Transverse colon (tissue), 4 donors: ENCODE measurements around the gene RASSF1. TPM values are rescaled to one million over a fixed set of nuclear protein-coding genes. Genes with fewer than 3 reads are reported as not detected.

Source experiments
- DNase-seq: peaks from one replicate; pipeline ENCODE4 v3.0.0-alpha.2; 2019
- H3K27ac ChIP-seq, 4 donors: fragments of 200-600 bp; sonication (generic); 2 replicates each; pipeline ENCODE4 v1.5.1; 2016 to 2018; ENCODE audit warnings: inconsistent platforms in 4 of 4
- H3K27me3 ChIP-seq: fragments of 200-600 bp; sonication (generic); 2 replicates; pipeline ENCODE4 v1.5.1; 2017; ENCODE audit warnings: inconsistent platforms
- H3K36me3 ChIP-seq, 4 donors: fragments of 200-600 bp; sonication (generic); 2 replicates each; pipeline ENCODE4 v1.5.1; 2017 to 2019; ENCODE audit warnings: inconsistent platforms in 4 of 4
- H3K4me1 ChIP-seq, 4 donors: fragments of 200-600 bp; sonication (generic); 2 replicates each; pipeline ENCODE4 v1.5.1; 2017 to 2020; ENCODE audit warnings: inconsistent platforms in 4 of 4
- H3K4me3 ChIP-seq, 4 donors: fragments of 200-600 bp; sonication (generic); 1 replicate in 1 of 4; 2 replicates in 3 of 4; pipeline versions ENCODE4 v1.5.1 to v1.6.1; 2017 to 2019; ENCODE audit warnings: inconsistent platforms in 4 of 4
- H3K9me3 ChIP-seq, 2 donors: fragments of 200-600 bp; sonication (generic); 2 replicates each; pipeline ENCODE4 v1.5.1; 2017 to 2019; ENCODE audit warnings: inconsistent platforms in 2 of 2
- EP300 ChIP-seq: sonication (generic); formaldehyde crosslinking; IDR thresholded peaks from one replicate; pipeline ENCODE4 v1.6.1; 2017; ENCODE audit warnings: antibody characterized with exemption, low read depth
- POLR2A ChIP-seq: fragments of 450-650 bp; IDR thresholded peaks from one replicate; pipeline ENCODE4 v1.6.1; 2016; ENCODE audit warnings: antibody characterized with exemption, mild to moderate bottlenecking, moderate library complexity
- POLR2AphosphoS5 ChIP-seq, 3 donors: sonication (generic); formaldehyde crosslinking; IDR thresholded peaks; one replicate each; pipeline ENCODE4 v1.6.1; 2016; ENCODE audit warnings: antibody characterized with exemption in 3 of 3
- WGBS, 2 donors: methylation state at CpG; one replicate each; pipeline ENCODE4 v1.1.5; 2018; ENCODE audit warnings: low coverage in 1 of 2; 5-methylcytosine and 5-hydroxymethylcytosine counted together
- in situ Hi-C, 4 donors: fragments of 200-750 bp; cut with MboI; loops; one replicate each; pipeline versions ENCODE4 v1.15.0 to v1.15.1; 2017; ENCODE audit warnings: low sequenced_read_pairs in 3 of 4, low pct_ligation_motif_present in 1 of 4, low pct_unique_long_range_greater_than_20kb in 1 of 4
- intact Hi-C: fragments of 100-400 bp; cut with DNase I; formaldehyde crosslinking; loops from one replicate; pipeline ENCODE4 v1.15.1; 2023; ENCODE audit warnings: low total_unique reads
- total RNA-seq, 4 donors: library from RNA; depleted of rRNA; stranded (reverse); fragments of >200 nt; gene quantifications; one replicate each; pipeline ENCODE4 v1.1.0, GENCODE V29; 2016
- TF ChIP-seq, protein P1 (sequence below), 5 experiments: fragments of 200-600 bp in 3 of 5; fragments of 450-650 bp in 2 of 5; sonication (generic) in 3 of 5; IDR thresholded peaks; 1 replicate in 2 of 5; 2 replicates in 3 of 5; pipeline ENCODE4 v1.5.1; 2016 to 2017; ENCODE audit warnings: antibody characterized with exemption in 5 of 5, inconsistent platforms in 3 of 5, mild to moderate bottlenecking in 2 of 5, moderate library complexity in 1 of 5

Gene RASSF1
- total RNA-seq, 4 donors from 2014 or later: 9.8 to 29.2 (median 21.7) TPM

DNA sequence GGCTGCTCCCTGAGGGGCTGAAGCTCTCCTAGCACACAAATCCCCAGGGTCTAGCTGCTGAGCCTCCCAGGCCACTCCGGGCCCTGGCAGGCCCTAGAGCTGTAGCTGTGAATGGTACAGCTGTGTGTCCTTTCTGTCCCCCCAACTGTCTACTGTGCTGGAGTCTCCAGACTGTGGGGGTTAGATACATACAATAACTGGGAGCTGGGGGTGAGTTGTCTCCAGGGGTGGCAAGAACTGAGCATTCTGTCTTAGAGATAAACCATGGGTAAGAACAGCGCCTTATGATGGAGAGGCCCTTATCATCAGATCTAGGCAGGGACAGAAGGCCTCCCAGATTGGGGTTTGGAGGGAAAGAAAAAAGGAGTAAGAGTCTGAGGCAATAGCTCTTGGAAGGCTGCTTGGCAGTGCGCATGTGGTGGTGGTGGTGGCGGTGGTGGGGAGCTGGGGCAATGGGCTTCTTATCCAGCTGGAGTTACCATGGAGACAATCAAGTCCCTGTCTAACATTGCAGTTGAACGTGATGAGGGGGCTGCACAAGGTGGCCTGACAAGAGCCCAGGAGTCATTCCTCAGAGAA is 13.6 kb upstream of the RASSF1 start:
- Histone ChIP-seq H3K4me1 (peaks cover 45 to 58% (median 55%) of the 10 kb centered on the region in 4 donors), H3K27me3 (no peaks in the 10 kb centered on the region), H3K4me3 (no peak overlapping the region), H3K36me3 (peaks cover 0 to 15% (median 6%) of the 10 kb centered on the region in 4 donors), H3K9me3 (no peaks in the 10 kb centered on the region), H3K27ac (no peak overlapping the region)
- in situ Hi-C loops (loop anchor here in 1 of 4 donors (25.0 kb wide), 1 partner anchor 208 kb away; the partner anchor contains the start of genes C3orf18 and HEMK1), intact Hi-C loops (no loop called here)
- 84 to 100% methylated on average over 1 to 5 of the region's 5 CpGs for WGBS, 2 donors
- no peak for DNase-seq
- no peak for TF ChIP-seq POLR2AphosphoS5 (IDR thresholded peaks at IDR 0.05)
- TF ChIP-seq POLR2A: no peak
- TF ChIP-seq, protein P1, sequence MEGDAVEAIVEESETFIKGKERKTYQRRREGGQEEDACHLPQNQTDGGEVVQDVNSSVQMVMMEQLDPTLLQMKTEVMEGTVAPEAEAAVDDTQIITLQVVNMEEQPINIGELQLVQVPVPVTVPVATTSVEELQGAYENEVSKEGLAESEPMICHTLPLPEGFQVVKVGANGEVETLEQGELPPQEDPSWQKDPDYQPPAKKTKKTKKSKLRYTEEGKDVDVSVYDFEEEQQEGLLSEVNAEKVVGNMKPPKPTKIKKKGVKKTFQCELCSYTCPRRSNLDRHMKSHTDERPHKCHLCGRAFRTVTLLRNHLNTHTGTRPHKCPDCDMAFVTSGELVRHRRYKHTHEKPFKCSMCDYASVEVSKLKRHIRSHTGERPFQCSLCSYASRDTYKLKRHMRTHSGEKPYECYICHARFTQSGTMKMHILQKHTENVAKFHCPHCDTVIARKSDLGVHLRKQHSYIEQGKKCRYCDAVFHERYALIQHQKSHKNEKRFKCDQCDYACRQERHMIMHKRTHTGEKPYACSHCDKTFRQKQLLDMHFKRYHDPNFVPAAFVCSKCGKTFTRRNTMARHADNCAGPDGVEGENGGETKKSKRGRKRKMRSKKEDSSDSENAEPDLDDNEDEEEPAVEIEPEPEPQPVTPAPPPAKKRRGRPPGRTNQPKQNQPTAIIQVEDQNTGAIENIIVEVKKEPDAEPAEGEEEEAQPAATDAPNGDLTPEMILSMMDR (IDR thresholded peaks at IDR 0.05): no peak
- TF ChIP-seq EP300: no peak

DNA sequence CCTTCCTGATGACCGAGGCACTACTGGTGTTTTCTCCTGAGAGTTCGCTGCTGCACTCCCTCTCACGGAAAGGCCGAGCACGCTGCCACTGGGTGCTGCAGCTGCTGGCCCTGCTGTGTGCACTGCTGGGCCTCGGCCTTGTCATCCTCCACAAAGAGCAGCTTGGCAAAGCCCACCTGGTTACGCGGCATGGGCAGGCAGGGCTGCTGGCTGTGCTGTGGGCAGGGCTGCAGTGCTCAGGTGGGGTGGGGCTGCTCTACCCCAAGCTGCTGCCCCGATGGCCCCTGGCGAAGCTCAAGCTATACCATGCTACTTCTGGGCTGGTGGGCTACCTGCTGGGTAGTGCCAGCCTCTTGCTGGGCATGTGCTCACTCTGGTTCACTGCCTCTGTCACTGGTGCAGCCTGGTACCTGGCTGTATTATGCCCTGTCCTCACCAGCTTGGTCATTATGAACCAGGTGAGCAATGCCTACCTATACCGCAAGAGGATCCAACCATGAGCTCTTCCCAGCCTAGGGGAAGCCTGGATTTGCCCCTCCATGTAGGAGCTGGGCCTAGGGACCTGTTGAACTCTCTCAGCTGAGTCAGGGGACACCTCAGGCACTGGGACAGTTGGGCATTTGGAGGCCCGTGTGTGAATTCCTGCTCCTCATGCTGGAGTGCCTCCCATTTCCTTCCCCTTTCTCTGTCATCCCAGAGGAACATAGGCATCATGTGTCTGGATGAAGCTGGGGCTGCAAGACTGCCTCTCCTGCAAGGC is 12.8 kb upstream of the RASSF1 start:
- intact Hi-C loops: no loop called here
- 83% methylated on average over 10 of the region's 12 CpGs; no CpG with 5 or more reads in 1 of the 2 donors for WGBS, 2 donors
- peak overlapping the region in 2 of 4 donors; percentile 37 to 39 for H3K27ac ChIP-seq

DNA sequence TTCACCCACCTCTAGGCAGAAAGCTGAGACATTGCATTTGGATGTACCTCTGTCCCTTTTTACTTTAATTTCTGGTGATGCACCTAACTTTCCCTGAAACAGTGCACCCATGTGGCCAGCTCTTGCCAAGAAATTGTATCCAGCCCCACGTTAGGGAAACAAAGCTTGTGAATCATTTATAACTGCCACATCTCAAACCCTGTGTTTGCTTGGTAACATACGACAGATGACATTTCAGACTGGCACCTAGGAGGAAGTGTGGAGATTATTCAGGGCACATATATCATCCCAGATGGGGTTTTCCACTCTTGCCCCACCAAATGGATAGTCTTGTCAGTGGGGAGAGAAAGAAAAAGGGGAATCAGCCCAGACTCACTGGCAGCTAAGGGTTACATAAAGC is 12.1 kb upstream of the RASSF1 start:
- Histone ChIP-seq H3K4me1 (peaks cover 40 to 51% (median 46%) of the 10 kb centered on the region in 4 donors), H3K9me3 (no peaks in the 10 kb centered on the region), H3K27me3 (no peaks in the 10 kb centered on the region), H3K36me3 (peaks cover 0 to 15% (median 6%) of the 10 kb centered on the region in 4 donors), H3K27ac (peak overlapping the region in 2 of 4 donors; percentile 37 to 39), H3K4me3 (no peak overlapping the region)
- intact Hi-C loops: no loop called here
- DNase-seq: no peak
- WGBS, 2 donors: 22 to 25% methylated on average over 2 of the region's 2 CpGs
- in situ Hi-C loops: loop anchor here in 1 of 4 donors (25.0 kb wide), 1 partner anchor 210 kb away; the partner anchor contains the start of genes C3orf18 and HEMK1
- TF ChIP-seq, protein P1 (IDR thresholded peaks at IDR 0.05): peak in 1 of 5 experiments; percentile 8
- TF ChIP-seq EP300 (no peak), POLR2AphosphoS5 (IDR thresholded peaks at IDR 0.05) (no peak)

More for the DNA sequence above, 12.8 kb upstream of the RASSF1 start:
- H3K4me3 ChIP-seq: no peak overlapping the region
- no peaks in the 10 kb centered on the region for H3K27me3 ChIP-seq
- peaks cover 46 to 57% (median 52%) of the 10 kb centered on the region in 4 donors for H3K4me1 ChIP-seq
- DNase-seq: no peak
- peaks cover 0 to 15% (median 6%) of the 10 kb centered on the region in 4 donors for H3K36me3 ChIP-seq
- TF ChIP-seq POLR2AphosphoS5 (IDR thresholded peaks at IDR 0.05) (peak in 1 of 3 donors; percentile 13), EP300 (no peak)
- in situ Hi-C loops: loop anchor here in 1 of 4 donors (25.0 kb wide), 1 partner anchor 209 kb away; the partner anchor contains the start of genes C3orf18 and HEMK1
- no peaks in the 10 kb centered on the region for H3K9me3 ChIP-seq

- peaks cover 0 to 15% (median 6%) of the 10 kb centered on the region in 4 donors for H3K36me3 ChIP-seq
- WGBS, 2 donors: 63% methylated on average over 11 of the region's 11 CpGs; no CpG with 5 or more reads in 1 of the 2 donors
- no peak for DNase-seq
- in situ Hi-C loops (loop anchor here in 1 of 4 donors (25.0 kb wide), 1 partner anchor 211 kb away; the partner anchor contains the start of genes C3orf18 and HEMK1), intact Hi-C loops (no loop called here)
- H3K4me3 ChIP-seq: peak overlapping the region; percentile 51 to 73 (median 66)
- H3K27me3 ChIP-seq: no peaks in the 10 kb centered on the region
- peak overlapping the region; percentile 86 to 95 (median 92) for H3K27ac ChIP-seq
- TF ChIP-seq EP300 (no peak), POLR2AphosphoS5 (IDR thresholded peaks at IDR 0.05) (no peak), POLR2A (no peak)
- TF ChIP-seq, protein P1 (IDR thresholded peaks at IDR 0.05): no peak
- H3K4me1 ChIP-seq: peaks cover 26 to 39% (median 31%) of the 10 kb centered on the region in 4 donors
- H3K9me3 ChIP-seq: no peaks in the 10 kb centered on the region
Observed at GRCh38 chr3:50351323-50351697, 10.7 kb upstream of the RASSF1 start.
